DMS53 (cell line): ENCODE data around the gene SHB.
A peak's percentile ranks its signal among the peaks of the same experiment; 100 is the strongest.

Experiments
- DNase-seq: peaks from one replicate; lab custom pipeline; 2025; lab: John Stamatoyannopoulos, UW

SHB gene

DNA sequence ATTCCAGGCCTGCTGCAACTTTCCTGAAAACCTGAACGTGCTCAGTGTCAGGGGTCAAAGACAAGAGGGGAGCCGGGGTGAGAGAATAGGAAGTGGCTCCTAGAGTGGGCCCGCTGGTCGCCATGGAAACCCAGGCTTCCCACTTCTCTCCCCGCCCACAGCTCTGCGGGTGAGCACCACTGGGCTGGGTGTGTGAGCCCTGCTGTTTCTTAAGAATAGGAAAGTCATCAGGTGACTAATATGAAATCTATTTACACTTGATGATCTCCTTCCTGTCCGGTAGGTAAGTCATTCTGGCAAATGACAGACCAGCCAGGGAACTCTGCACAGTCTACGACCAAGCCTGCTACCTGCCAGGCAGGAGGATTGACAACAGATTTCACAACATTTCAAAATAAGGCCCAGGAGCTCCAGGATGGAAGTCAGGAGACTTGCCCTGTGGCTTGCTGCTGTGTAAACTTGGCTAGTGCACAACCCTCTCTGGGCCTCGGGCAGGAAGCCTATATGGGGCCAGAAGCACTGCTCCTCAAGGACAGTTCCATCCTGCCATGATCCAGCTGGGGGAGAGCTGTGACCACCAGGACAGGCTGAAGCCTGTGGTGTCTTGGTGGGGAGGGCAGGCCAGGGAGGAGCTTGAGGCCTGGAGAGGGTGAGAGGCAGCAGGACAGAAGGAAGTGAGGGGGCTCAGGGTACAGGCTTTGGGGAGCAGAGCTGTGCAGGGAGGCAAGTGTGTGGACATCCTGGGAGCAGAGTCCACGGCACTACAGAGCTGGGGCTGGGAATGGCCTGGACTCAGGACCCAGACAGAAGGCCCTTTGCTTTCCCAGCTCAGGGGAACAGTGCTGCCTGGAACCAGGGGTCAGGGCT is 60.6 kb downstream of the SHB start:
- DNase-seq, result peak; percentile 85

DNA sequence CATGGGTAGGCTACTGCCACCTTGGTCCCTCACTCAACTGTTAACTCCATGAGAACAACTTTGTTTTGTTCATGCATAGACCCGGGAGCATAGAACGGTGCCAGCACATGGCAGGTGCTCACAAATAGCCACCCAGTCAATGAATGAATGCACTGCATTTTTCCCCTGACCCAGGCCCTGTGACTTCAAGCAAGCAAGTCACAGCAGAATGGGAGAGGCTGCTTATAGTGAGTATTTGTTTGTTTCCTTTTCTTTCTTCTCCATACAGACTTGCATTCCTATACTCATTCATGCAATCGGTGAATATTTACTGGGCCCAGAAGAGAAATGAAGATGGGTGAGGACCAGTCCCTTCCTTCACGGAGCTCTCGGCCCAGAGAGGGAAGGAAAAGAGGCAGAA is 62.0 kb downstream of the SHB start:
- DNase-seq, result no peak

- DNase-seq, result no peak
Measured at GRCh38 chr9:38006163-38006562, 62.9 kb downstream of the SHB start.

DNA sequence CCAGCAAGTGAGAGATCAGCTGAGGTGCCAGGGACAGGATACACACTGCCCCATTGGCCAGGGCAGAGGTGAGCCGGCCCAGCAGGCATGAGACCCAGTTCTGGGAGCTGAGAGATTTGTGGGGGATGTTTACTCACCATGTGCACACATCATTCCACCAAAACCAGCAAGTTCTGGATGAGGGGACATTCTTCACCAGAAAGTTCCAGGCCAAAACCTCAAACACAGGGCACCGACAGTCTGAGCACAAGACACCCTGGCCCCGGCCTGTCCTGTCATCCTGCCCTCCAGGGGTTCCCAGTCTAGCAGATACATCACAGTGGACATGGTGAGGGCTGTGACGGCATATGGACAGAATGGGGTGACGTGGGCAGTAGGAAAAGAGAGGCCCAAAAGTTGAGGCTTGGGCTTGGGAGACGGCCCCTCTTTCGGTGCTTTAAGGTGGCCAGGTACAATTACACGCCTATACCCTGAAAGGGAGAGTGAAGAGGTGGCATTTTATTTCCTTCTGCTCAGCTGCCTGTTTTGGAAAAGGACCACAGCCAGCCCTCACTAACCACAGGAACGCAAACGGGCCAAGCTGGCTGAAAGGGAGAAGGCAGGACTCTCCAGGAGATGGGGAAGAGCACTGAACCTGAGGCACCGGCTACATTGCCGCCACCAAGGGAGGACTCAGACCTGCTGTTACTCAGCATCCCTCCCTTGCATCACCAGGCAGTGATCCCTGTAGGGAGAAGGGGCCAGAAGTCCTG is 64.0 kb downstream of the SHB start:
- no peak for DNase-seq

DNA sequence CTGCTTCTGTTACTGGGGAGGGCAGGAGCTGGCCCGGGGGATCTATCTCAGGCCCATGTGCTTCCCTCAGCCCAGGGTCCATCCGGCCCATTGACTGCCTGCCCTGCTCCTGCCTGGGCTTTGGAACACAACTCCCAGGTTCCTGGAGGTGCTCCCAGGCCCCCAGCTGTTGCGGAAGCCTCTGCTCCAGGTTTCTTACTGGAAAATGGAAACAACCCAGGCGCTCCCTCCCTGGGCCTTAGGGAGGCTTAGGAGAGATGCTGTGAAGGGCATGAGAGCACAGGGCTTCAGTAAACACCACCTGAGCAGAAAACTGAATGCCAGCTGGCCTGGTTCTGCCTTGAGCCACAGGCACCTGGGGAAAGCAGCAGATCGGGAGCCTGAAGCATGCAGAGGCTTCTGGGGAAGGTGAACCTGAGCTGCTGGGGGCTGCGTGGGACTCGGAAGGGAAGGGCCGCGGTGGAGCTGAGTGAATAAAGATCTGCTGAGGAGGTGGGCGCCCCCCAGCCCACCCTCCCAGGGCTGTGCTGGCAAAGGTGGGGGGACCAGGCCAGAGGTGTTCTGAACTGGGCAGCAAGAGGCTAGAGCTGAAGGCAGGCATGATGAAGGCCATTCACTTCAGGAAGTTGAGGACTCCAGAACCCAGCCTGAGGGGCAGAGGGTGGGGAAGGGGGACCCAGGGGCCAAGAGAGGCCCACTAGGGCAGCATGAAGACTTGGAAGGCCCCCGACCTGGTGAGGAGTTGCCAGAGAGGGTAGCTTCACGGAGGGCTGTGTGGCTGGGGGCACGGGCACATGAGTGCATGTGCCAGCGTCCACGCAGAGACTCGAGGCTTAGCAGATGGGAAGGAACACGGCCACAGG is 64.8 kb downstream of the SHB start:
- DNase-seq, result peak; percentile 12

GRCh38 chr9:38003230-38003629 is 65.8 kb downstream of the SHB start:
- DNase-seq, result no peak

DNA sequence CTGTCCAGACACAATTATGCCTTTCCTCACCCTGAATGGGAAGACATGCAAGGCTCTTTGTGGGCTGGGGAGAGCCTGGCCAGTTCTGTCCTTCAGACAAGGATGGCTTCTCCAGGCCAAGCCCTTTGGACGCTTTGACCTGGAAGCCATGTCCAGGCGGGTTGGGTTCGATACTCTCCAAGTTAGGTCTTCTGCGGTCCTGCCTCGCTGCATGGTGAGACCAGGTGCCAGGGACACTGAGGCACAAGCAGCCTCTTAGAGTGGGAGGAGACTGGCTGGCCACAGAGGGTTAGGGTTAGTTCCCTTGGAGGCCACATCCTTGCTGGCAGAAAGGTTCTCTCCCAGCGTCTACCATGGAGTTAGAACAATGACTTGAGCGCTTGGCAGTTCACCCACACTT is 67.6 kb downstream of the SHB start:
- DNase-seq, result no peak

GRCh38 chr9:38000735-38001134 is 68.3 kb downstream of the SHB start:
- no peak for DNase-seq

DNA sequence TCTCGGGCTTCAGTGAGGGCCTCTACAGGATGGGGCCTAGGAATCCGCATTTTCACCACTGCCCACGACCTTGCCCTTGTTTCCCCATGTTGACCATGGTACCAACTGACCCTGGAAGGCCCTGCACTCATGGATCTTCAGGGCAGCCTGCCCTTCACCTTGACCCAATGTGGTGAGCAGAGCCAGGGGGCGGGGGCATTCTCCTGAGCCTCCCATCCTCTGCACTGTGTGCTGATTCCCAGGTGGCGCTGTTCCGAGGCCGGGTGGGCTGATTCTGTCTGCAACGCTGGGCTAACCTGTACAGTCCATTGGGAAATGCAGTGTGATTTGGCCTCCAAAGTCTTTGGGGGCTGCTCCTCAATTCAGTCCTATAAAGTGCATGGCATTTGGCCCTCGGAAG is 68.7 kb downstream of the SHB start:
- DNase-seq, result peak; percentile 13

GRCh38 chr9:37999588-38000189 is 69.3 kb downstream of the SHB start:
- DNase-seq, result peak; percentile 19

DNA sequence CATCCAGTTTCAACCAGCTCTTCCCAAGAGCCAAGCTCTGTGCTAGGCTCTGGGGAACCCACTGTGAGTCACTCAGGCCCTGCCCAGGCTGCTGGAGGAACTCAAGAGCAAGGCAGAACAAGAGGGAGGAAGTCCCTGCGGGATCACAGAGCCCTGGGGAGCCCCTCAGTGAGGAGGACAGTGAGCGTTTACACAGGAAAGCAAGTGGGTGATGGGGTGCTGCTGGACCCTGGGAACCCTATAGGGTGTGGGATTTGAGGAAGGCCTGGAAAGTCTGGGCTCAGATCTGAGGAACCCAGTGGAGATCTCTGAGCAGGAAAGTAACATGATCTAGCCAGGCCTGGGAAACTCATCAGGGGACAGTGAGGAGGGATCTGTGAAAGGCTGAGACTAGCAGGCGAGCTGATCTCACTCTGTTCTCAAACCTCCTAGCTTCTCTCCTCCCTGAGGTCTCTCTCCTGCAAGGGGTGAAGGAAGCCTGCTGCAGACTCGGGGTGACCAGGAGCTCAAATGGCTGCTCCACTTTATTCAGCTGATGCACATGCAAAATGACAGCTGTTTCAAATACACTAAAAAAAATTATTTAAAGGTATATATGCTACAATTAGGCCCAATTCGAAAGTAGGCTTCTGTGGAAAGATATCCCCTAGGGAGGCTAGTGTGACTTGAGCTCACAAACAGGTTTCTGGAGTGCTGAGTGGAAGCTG is 70.0 kb downstream of the SHB start:
- DNase-seq, result peak; percentile 62

DNA sequence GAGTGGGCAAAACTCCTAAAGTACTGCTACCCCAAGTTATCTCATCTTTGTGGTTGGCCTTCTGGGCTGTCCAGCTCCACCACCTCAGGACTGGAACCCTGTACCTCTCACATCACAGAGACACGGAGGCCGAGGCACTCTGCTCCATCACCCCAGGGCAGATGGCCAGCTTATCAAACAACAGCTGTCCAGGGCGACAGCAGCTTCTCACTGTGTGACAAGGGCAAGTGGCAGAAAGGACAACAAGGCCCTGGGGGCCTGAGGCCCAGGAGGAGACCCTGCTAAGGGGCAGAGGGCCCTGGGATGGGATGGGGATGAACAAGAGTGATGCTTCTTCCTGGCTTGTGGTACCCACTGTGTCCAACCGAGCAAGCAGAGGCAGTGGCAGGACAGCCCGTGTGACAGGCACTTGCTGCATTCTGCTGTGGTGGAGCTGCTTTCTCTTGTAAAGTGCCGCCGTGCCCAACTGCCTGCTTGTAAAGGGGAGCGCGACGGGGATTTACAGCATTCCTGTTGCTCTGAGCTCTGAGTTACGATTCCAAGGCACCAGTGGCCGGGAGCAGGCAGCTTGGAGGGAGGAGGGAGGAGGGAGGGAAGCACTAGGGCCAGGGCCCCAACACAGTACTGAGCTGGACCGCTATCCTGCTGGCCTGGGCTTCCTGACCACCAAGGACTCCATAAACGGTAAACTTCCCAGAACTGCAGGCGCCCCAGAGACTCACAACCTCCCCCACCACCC is 71.2 kb downstream of the SHB start:
- DNase-seq, result no peak

DNA sequence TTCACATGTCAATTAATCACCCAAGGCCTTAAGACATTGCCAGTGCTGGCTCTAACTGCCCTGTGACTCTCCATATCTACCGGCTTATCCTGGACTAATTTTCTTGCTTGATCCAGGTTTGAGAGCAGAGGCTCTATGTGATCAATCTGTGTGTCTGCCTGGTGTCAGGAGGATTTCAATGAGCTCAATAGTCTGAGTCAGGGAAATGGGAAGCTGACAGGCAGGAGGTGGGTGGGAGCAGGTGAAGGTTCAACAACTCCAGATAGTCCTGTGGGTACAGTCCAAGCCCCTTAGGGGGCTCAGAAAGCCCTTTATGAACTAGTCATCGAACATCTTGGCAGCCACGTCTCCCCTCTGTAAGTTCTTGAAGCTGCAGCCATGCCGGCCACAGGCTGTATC is 72.2 kb downstream of the SHB start:
- DNase-seq, result no peak

- DNase-seq, result peak; percentile 12
Measured at GRCh38 chr9:37995961-37996818, 72.8 kb downstream of the SHB start.

GRCh38 chr9:37995348-37995737 is 73.7 kb downstream of the SHB start:
- no peak for DNase-seq

DNA sequence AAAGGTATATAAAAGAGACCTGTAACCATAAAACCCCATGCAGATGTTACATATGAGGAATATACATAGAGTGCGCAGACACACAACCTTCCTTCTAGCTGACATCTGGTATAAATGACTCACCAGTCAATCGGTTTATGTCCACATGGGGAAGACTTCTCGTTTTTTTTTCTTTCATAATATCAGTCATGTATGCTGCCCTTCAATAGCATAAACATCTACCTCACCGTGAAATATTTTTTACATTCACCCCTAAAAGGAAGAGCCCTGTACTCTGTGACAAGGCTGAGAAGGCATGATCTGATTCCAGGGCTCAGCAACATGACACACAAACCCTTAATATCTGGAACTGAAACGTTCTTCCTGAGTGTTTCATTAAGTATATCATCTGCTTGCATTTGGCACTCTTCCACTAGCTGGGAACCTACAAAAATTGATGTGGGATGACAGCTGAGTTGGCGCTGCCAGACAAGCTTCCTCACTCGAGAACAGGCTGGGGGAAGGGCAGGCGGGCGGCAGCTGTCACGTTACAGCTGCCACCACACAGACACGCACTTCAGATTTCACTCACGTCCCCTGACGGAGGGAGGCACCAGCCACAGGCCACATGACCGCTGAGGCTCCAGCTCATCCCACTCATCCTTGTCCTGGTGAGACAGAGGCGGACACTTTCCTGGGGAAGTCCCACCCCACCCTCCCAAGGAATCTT is 74.2 kb downstream of the SHB start:
- peak; percentile 93 for DNase-seq

- DNase-seq, result no peak
Measured at GRCh38 chr9:37992924-37993349, 76.1 kb downstream of the SHB start.

- no peak for DNase-seq
Measured at GRCh38 chr9:37990404-37991015, 78.5 kb downstream of the SHB start.

- DNase-seq, result no peak
Measured at GRCh38 chr9:37989701-37990100, 79.3 kb downstream of the SHB start.
